Memory B cell (primary cell): ENCODE measurements around the gene TADA2A.
"Not testable (repeated sequence)": the region's sequence is repeated elsewhere in the genome, so short reads cannot be mapped to it uniquely, and the experiment has no call there.

Source experiments
- ATAC-seq: fragments of 150-1000 bp; cut with Tn5 transposase; 2 replicates; pipeline ENCODE4 v1.10.0; 2021; ENCODE audit warnings: low read depth, mild to moderate bottlenecking, moderate library complexity
- DNase-seq, 2 donors: peaks; one replicate each; pipeline ENCODE4 v3.0.0; 2022; ENCODE audit warnings: low spot score in 2 of 2
- H3K27ac Mint-ChIP-seq: one replicate; pipeline ENCODE4 v1.8.0; 2022; ENCODE audit warnings: mild to moderate bottlenecking, moderate library complexity, mixed read lengths
- H3K27me3 Mint-ChIP-seq: one replicate; pipeline ENCODE4 v1.8.0; 2022; ENCODE audit warnings: mixed read lengths
- H3K36me3 Mint-ChIP-seq: one replicate; pipeline ENCODE4 v1.8.0; 2022; ENCODE audit warnings: mild to moderate bottlenecking, mixed read lengths
- H3K4me1 Mint-ChIP-seq: one replicate; pipeline ENCODE4 v1.8.0; 2022; ENCODE audit warnings: mixed read lengths
- H3K4me3 Mint-ChIP-seq: one replicate; pipeline ENCODE4 v1.8.0; 2022; ENCODE audit warnings: mild to moderate bottlenecking, moderate library complexity, mixed read lengths
- H3K9me3 Mint-ChIP-seq: one replicate; pipeline ENCODE4 v1.8.0; 2022; ENCODE audit warnings: mixed read lengths

Gene TADA2A

DNA sequence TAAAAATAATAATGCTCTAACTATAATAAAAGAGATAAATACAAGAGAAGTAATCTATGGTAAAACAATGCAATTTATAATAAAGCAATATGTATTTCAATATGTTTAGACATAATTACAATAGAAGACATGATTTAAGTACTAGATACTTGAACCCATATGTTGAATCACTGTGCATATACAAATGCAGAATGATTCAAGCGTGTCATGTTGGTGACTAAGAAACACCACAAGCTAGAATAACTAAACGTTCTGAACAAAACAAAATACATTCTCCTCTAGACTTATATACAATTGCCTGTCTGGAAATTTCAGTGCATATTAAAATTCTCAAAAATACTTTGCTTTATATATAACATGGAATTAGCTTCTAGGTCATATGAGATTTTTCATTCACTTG lies 11.2 kb downstream of the TADA2A start:
- no peak overlapping the region for H3K4me3 Mint-ChIP-seq
- no peaks in the 10 kb centered on the region for H3K27me3 Mint-ChIP-seq
- no peaks in the 10 kb centered on the region for H3K9me3 Mint-ChIP-seq
- peaks cover 12% of the 10 kb centered on the region for H3K4me1 Mint-ChIP-seq
- DNase-seq (no peak), ATAC-seq (no peak)
- H3K27ac Mint-ChIP-seq, result no peak overlapping the region
- peaks cover 17% of the 10 kb centered on the region for H3K36me3 Mint-ChIP-seq

DNA sequence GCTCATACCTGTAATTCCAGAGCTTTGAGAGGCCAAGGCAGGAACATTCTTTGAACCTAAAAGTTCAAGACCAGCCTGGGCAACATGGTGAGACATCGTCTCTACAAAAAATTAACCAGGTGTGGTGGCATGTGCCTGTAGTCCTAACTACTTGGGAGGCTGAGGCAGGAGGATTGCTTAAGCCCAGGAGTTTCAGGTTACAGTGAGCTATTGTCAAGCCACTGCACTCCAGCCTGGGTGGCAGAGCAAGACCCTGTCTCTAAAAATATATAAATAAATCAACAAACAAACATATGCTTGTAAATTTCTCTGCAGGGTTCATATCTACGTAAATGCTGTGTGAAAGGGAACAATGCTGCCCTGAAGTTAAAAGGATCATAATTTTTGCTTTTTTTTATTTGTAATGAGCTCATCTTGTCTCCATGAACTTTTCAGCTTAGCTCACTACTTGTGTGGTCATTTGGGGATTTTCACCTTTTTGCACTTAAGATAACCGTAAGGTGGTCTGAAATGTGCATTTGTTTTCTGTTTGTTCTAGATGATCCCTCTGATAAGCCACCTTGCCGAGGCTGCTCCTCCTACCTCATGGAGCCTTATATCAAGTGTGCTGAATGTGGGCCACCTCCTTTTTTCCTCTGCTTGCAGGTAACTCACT lies 16.4 kb downstream of the TADA2A start:
- no peak overlapping the region for H3K4me3 Mint-ChIP-seq
- H3K36me3 Mint-ChIP-seq, result peaks cover 10% of the 10 kb centered on the region
- H3K27ac Mint-ChIP-seq, result no peak overlapping the region
- no peaks in the 10 kb centered on the region for H3K27me3 Mint-ChIP-seq
- DNase-seq (no peak), ATAC-seq (no peak)
- no peaks in the 10 kb centered on the region for H3K4me1 Mint-ChIP-seq
- no peaks in the 10 kb centered on the region for H3K9me3 Mint-ChIP-seq

DNA sequence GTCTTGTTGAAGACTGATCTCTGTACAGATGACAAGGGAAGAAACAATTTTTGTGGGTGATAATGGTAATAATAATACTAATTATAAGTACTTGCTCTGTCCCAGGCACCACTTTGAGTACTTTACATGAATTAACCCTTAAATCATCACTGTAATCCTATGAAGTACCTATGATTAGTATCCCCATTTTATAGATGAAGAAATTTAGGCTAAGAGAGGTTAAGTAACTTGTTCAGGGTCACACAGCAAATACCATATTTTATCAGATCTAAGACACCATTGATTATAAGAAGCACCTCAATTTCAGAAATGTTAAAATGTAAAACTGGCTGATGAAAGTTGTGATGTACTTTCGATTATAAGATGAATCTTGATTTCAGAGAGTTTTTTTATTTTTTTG lies 18.6 kb downstream of the TADA2A start:
- no peak for DNase-seq
- peaks cover 13% of the 10 kb centered on the region for H3K36me3 Mint-ChIP-seq
- ATAC-seq, result no peak

DNA sequence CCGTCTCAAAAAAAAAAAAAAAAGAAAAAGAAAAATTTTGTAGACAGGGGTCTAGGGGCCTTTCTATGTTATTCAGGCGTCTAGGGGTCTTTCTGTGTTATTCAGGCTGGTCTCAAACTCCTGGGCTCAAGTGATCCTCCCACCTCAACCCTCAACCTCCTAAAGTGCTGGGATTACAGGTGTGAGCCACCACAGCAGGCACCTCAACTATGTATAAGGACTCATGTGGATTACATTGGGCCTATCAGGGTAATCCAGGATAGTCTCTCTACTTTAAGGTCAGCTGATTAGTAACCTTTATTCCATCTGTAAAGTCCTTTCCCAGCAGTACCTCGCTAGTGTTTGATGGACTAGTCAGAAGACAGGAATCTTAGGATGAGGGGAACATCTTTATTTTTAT lies 22.4 kb downstream of the TADA2A start:
- H3K9me3 Mint-ChIP-seq, result no peaks in the 10 kb centered on the region
- no peaks in the 10 kb centered on the region for H3K4me1 Mint-ChIP-seq
- H3K27me3 Mint-ChIP-seq, result no peaks in the 10 kb centered on the region
- DNase-seq, result no peak
- no peak overlapping the region for H3K27ac Mint-ChIP-seq
- no peak for ATAC-seq
- H3K4me3 Mint-ChIP-seq, result no peak overlapping the region
- H3K36me3 Mint-ChIP-seq, result peaks cover 8% of the 10 kb centered on the region

More for the DNA sequence above, 18.6 kb downstream of the TADA2A start:
- no peak overlapping the region for H3K4me3 Mint-ChIP-seq
- H3K4me1 Mint-ChIP-seq, result no peaks in the 10 kb centered on the region
- no peaks in the 10 kb centered on the region for H3K9me3 Mint-ChIP-seq
- no peaks in the 10 kb centered on the region for H3K27me3 Mint-ChIP-seq
- no peak overlapping the region for H3K27ac Mint-ChIP-seq

DNA sequence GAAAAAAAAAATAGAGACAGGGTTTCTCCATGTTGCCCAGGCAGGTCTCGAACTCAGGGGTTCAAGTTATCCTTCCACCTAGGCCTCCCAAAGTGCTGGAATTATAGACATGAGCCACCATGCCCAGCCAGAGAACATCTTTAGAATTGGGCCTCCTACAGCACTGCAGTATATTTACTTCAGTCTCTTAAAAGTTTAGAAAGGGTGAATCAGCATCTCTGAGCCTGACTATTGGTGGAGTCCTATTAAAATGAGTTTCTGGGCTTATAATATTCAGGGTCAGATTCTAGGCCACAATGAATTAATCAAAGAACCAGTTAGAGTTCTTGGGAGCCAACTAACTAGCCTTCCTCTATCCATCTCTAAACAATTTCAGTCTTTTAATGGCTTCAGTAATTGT lies 22.8 kb downstream of the TADA2A start:
- no peaks in the 10 kb centered on the region for H3K27me3 Mint-ChIP-seq
- H3K9me3 Mint-ChIP-seq, result no peaks in the 10 kb centered on the region
- DNase-seq (no peak), ATAC-seq (no peak)
- no peak overlapping the region for H3K4me3 Mint-ChIP-seq
- H3K36me3 Mint-ChIP-seq, result peaks cover 9% of the 10 kb centered on the region
- H3K4me1 Mint-ChIP-seq, result no peaks in the 10 kb centered on the region
- H3K27ac Mint-ChIP-seq, result peak overlapping the region; percentile 26

DNA sequence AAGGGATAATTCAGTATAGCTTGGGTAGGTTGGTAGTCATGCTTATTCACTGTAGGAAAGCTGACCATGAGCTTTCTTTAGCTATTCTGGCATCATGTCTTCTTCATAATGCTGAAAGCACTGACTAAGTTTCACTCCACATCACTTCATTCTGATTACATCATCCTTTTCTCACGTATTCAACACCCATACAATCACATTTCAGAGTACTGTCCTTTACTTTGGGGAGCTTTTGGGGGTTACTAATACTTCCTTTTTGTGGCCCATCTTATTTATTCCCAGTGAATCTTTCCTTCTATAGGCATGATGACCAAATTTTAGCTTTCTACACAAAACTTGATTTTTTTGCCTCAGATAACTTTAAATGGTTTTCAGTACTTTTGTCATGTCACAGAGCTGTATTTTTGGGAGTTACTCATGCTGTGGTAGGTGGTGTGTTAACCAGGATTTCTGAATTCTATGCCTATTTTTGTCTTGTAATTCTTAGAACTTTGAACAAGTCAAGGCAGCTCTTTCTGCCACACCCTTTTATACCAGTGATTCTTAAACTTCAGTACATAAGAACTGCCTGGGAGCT lies 23.5 kb downstream of the TADA2A start:
- H3K9me3 Mint-ChIP-seq, result no peaks in the 10 kb centered on the region
- peak overlapping the region; percentile 26 for H3K27ac Mint-ChIP-seq
- no peak for DNase-seq
- H3K27me3 Mint-ChIP-seq, result no peaks in the 10 kb centered on the region
- ATAC-seq, result no peak
- no peaks in the 10 kb centered on the region for H3K4me1 Mint-ChIP-seq
- no peak overlapping the region for H3K4me3 Mint-ChIP-seq
- peaks cover 7% of the 10 kb centered on the region for H3K36me3 Mint-ChIP-seq

DNA sequence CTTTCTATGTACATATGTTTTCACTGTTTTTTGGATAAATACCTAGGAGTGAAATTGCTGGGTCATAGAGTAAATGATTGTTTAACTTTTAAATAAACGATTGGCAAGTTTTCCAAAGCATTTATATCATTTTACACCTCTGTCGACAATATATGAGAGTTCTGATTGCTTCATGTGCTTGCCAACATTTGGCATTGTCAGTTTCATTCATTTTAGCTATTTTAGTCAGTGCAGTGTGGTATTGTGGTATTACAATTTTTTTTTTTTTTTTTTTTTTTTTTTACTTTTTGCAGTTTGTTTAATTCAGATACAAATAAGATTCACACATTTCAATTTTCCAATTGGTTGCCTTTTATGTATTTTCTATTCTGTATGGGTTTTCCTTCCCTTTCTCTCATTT lies 26.0 kb downstream of the TADA2A start:
- Mint-ChIP-seq H3K9me3 (no peaks in the 10 kb centered on the region), H3K4me1 (no peaks in the 10 kb centered on the region), H3K27me3 (no peaks in the 10 kb centered on the region), H3K36me3 (peaks cover 11% of the 10 kb centered on the region), H3K4me3 (no peak overlapping the region), H3K27ac (no peak overlapping the region)
- DNase-seq, result no peak
- no peak for ATAC-seq

DNA sequence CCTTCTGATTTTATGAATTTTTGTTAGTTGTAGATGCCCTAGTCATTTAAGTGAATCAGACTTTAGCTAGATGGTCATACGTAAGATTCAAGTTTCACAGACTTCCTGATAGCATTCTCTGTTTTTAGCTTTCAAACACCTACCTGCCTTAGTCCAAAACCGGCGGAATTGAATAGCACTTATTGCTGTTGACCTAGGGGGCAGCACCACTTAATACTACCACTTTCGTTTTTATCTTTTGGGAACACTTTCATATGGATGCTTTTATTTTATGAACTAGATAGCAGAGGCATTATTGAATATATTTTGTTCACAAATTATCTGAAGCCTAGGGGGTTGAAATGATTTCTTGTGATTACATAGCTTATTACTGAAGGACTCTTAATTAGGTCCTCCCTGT lies 31.5 kb downstream of the TADA2A start:
- ATAC-seq, result no peak
- Mint-ChIP-seq H3K4me3 (no peak overlapping the region), H3K36me3 (peaks cover 25% of the 10 kb centered on the region)

DNA sequence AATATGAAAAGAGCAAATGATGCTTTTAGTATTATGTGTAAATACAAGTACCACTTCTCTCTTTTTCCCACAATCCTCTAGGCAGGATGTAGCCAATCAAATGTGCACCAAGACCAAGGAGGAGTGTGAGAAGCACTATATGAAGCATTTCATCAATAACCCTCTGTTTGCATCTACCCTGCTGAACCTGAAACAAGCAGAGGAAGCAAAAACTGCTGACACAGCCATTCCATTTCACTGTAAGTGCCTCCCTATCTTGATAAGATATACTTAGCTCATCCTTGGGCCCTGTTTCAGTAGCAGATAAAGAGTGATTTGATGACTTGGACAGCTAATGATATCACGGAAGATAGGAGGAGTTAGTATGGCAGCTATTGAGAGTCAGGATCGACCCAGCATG lies 33.7 kb downstream of the TADA2A start:
- no peak for ATAC-seq
- Mint-ChIP-seq H3K36me3 (peaks cover 26% of the 10 kb centered on the region), H3K9me3 (no peaks in the 10 kb centered on the region), H3K27ac (no peak overlapping the region), H3K4me1 (peaks cover 6% of the 10 kb centered on the region), H3K4me3 (no peak overlapping the region), H3K27me3 (no peaks in the 10 kb centered on the region)
- no peak for DNase-seq

More for the DNA sequence above, 31.5 kb downstream of the TADA2A start:
- peaks cover 6% of the 10 kb centered on the region for H3K4me1 Mint-ChIP-seq
- H3K27me3 Mint-ChIP-seq, result no peaks in the 10 kb centered on the region
- no peak for DNase-seq
- H3K9me3 Mint-ChIP-seq, result no peaks in the 10 kb centered on the region
- H3K27ac Mint-ChIP-seq, result no peak overlapping the region

DNA sequence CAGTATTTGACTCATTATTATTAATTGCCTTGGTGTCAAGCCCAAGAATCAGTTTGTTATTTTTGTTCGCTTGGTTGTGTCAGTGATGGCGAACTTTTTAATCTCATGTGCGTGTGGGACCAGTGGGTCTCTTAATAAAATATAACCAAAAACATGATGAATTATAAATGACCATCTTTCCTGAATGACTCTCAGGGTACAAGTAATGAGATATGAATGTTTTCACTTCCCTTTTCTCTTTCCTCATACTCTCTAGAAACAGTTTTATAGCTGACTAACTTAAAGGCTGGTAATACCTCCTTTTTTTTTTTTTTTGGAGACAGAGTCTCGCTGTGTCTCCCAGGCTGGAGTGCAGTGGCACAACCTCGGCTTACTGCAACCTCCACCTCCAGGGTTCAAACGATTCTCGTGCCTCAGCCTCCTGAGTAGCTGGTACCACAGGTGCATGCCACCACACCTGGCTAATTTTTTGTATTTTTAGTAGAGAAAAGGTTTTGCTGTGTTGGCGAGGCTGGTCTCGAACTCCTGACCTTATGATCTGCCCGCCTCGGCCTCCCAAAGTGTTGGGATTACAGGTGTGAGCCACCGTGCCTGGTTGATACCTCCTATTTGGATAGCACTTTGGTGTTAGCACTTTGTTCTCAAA lies 34.8 kb downstream of the TADA2A start:
- not testable (repeated sequence) for H3K4me3 Mint-ChIP-seq, H3K9me3 Mint-ChIP-seq, H3K4me1 Mint-ChIP-seq, H3K27me3 Mint-ChIP-seq, DNase-seq, H3K27ac Mint-ChIP-seq
- peaks cover 24% of the 10 kb centered on the region for H3K36me3 Mint-ChIP-seq
- ATAC-seq, result peak; percentile 87

DNA sequence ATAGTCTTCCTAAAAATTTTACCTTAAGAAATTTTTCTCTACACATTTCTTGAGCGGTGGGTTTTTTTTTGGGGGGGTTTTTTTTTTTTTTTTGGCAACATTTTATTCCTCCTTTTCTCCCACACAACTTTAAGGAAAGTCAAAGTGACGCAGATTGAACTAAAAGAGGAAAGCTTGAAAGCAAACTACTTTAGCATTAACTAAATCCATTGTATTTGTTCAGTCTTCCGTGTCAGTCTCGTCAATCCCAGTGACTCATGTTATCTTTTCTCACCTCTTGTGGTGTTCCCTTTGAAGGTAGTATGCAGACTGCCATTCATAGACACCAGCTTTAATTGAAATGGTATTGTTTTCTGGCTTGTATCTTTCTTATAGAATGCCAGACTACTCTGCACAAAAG lies 39.3 kb downstream of the TADA2A start:
- no peak overlapping the region for H3K27ac Mint-ChIP-seq
- no peak for ATAC-seq
- peaks cover 4% of the 10 kb centered on the region for H3K4me1 Mint-ChIP-seq
- no peak for DNase-seq
- peaks cover 14% of the 10 kb centered on the region for H3K36me3 Mint-ChIP-seq
- no peak overlapping the region for H3K4me3 Mint-ChIP-seq
- H3K27me3 Mint-ChIP-seq, result no peaks in the 10 kb centered on the region
- no peaks in the 10 kb centered on the region for H3K9me3 Mint-ChIP-seq

DNA sequence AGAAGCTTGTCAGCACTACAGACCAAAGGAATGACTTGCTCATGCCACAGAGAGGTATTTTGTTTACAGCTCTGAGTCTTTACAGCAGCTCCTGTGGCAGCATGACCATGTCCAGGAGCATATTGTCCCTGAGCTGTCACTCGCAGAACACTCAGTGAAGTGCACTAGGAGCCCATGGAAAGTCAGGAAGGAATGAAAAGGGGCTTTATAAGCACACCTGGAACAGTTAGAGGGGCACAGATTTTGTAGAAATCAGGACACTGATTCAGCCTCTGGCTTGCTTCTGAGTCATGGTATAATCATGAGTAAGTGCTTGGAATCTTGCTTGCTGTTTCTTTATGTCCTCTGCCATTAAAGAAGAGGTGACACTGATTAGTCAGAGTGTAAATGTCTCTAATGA lies 41.0 kb downstream of the TADA2A start:
- DNase-seq (no peak), ATAC-seq (no peak)
- peaks cover 12% of the 10 kb centered on the region for H3K36me3 Mint-ChIP-seq
- no peaks in the 10 kb centered on the region for H3K4me1 Mint-ChIP-seq
- no peak overlapping the region for H3K27ac Mint-ChIP-seq
- no peak overlapping the region for H3K4me3 Mint-ChIP-seq
- H3K27me3 Mint-ChIP-seq, result no peaks in the 10 kb centered on the region
- H3K9me3 Mint-ChIP-seq, result no peaks in the 10 kb centered on the region

DNA sequence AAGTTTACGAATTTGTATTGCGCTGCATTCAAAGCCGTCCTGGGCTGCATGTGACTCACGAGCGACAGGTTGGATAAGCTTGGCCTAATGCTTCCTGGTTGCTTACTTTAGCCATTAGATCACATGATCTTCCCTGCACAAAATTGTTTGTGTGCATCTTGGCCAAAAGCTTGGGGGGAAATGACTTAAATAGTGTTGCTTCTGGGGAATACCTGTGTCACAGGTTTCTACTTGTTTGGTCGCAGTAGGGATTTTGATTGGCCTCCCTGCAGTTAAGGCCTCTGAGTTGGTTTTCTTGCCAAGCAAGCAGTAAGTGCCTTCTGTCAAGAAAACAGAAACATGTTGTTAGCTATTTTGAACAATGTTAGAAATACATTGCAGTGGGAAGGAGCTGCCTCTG lies 43.4 kb downstream of the TADA2A start:
- no peak for DNase-seq
- ATAC-seq, result no peak
- Mint-ChIP-seq H3K27me3 (no peaks in the 10 kb centered on the region), H3K4me3 (no peak overlapping the region), H3K4me1 (no peaks in the 10 kb centered on the region), H3K36me3 (peaks cover 12% of the 10 kb centered on the region), H3K27ac (no peak overlapping the region), H3K9me3 (no peaks in the 10 kb centered on the region)

DNA sequence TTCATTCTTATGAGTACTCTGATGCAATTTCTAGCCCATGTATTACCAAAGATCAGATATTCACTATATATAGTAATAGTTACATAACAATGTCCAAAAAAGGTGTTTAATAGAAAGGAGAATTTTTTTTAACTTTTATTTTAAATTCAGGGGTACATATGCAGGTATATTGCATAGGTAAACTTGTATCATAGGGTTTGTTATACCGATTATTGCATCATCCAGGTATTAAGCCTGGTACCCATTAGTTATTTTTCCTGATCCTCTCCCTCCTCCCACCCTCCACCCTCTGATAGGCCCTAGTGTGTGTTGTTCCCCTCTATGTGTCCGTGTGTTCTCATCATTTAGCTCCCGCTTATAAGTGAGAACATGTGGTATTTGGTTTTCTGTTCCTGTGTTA lies 51.1 kb downstream of the TADA2A start:
- peaks cover 12% of the 10 kb centered on the region for H3K36me3 Mint-ChIP-seq
- H3K27ac Mint-ChIP-seq, H3K4me1 Mint-ChIP-seq, ATAC-seq, H3K27me3 Mint-ChIP-seq, H3K9me3 Mint-ChIP-seq, H3K4me3 Mint-ChIP-seq, DNase-seq: not testable (repeated sequence)

DNA sequence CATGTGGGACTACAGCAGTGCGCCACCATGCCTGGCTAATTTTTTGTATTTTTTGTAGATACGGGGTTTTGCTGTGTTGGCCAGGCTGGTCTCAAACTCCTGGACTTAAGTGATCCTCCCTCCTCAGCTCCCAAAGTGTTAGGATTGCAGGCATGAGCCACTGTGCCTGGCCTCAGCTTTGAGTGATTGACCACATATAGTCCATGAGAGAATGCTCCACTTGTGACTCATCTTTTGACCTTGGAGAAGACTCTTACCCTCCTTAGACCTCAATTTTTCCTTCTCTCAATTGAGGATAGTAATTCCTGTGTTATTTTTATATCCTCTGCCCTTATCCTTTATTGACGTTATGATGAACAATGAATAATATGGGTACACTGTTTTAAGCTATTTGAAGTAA lies 52.1 kb downstream of the TADA2A start:
- no peaks in the 10 kb centered on the region for H3K27me3 Mint-ChIP-seq
- ATAC-seq (no peak), DNase-seq (no peak)
- peaks cover 11% of the 10 kb centered on the region for H3K36me3 Mint-ChIP-seq
- no peak overlapping the region for H3K4me3 Mint-ChIP-seq
- no peaks in the 10 kb centered on the region for H3K9me3 Mint-ChIP-seq
- H3K4me1 Mint-ChIP-seq, result no peaks in the 10 kb centered on the region
- no peak overlapping the region for H3K27ac Mint-ChIP-seq
